ENCODE measurements around the gene TIAM1.

DNA sequence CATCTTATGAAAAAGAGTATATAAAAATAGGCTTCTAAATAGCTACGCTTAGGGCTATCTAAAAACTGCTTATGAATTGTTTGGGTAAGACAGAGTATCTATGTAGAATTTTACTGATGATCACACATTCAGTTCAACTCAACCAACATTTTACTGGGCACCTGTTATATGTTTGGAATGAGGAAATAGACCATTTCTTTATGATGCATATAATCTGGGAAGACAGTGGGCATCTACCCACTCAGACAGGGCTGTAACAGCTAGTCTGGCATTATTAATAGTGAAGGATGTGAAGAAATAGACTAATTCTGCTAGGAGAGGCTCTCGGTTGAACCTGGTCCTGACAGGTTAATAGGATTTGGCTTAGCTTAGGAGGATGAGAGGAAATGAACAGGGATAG, 56.9 kb downstream of the TIAM1 start:
- TF ChIP-seq, protein P1, sequence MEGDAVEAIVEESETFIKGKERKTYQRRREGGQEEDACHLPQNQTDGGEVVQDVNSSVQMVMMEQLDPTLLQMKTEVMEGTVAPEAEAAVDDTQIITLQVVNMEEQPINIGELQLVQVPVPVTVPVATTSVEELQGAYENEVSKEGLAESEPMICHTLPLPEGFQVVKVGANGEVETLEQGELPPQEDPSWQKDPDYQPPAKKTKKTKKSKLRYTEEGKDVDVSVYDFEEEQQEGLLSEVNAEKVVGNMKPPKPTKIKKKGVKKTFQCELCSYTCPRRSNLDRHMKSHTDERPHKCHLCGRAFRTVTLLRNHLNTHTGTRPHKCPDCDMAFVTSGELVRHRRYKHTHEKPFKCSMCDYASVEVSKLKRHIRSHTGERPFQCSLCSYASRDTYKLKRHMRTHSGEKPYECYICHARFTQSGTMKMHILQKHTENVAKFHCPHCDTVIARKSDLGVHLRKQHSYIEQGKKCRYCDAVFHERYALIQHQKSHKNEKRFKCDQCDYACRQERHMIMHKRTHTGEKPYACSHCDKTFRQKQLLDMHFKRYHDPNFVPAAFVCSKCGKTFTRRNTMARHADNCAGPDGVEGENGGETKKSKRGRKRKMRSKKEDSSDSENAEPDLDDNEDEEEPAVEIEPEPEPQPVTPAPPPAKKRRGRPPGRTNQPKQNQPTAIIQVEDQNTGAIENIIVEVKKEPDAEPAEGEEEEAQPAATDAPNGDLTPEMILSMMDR (IDR thresholded peaks at IDR 0.05; ENCODE audit: low read depth, low read length) = no peak
- TF ChIP-seq POLR2A (IDR thresholded peaks at IDR 0.05; ENCODE audit: extremely low read depth, insufficient read length) (no peak), MYC (IDR thresholded peaks at IDR 0.05; ENCODE audit: low read depth, low read length) (no peak)
